HS-27A (cell line): Measurements from ENCODE around the gene ZNF23.
A peak's percentile ranks its signal among the peaks of the same experiment; 100 is the strongest.

Experiments used
- DNase-seq: peaks from one replicate; pipeline ENCODE4 v3.0.0-alpha.2; 2012; ENCODE audit warnings: low read depth, missing footprints

Gene ZNF23

GRCh38 chr16:71426069-71426879, 35.8 kb downstream of the ZNF23 start:
- no peak for DNase-seq

DNA sequence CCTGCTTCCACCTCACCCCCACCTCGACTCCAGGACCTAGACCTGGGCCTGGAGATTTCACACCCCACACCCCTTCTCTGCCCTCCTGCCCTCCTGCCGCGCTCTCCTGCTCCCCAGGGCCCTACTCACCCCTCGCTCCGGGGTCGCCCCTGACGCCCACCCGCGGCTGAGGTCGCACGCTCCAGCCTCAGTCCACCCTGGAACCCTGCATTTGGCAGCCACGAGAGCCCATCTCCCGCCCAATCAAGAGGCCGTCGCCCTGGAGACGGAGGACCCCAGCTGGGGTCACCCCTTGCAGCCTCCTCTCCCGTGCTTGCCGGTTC, 36.3 kb downstream of the ZNF23 start:
- no peak for DNase-seq

- no peak for DNase-seq
Observed at GRCh38 chr16:71424626-71425025, 37.4 kb downstream of the ZNF23 start.

DNA sequence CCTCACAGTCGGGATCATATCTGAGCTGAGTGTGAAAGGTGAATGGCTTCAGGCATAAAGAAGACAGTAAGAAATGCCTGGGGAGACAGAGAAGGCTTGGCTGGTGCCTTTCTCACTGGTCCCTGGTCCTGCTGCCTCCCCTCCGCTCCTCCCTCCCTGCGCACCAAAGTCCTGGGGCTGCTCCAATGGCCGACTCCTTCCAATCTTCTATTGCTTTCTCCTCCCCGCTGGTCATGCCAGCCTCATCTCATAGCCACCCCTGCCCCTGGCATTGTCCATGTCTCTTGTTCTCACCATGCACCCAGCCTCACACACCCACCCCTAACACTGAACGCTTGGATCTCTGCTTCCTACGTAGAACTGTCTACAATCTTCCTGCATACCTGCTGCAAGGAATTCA, 38.2 kb downstream of the ZNF23 start:
- DNase-seq, result no peak

GRCh38 chr16:71423016-71423415, 39.0 kb downstream of the ZNF23 start:
- DNase-seq, result no peak

GRCh38 chr16:71421911-71422310, 40.1 kb downstream of the ZNF23 start:
- DNase-seq, result no peak

DNA sequence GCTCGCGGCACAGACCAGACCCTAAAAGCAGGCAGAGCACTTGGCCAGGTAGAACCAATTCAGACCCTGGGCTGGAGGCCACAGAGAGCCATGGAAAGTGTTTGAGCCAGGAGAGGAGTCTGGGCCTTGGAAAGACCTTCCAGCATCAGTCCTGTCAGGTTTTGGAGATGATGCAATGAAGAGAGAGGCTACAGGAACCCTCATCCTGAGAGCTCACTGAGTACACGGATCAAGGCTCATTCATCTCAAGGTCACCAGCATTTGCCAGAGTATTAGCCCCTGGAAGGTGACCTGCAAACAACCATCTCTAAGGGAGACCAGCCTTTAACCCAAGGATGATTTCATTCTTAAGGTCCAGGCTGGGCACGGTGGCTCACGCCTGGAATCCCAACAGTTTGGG, 48.0 kb downstream of the ZNF23 start:
- DNase-seq, result no peak

- DNase-seq, result no peak
Observed at GRCh38 chr16:71413341-71413740, 48.7 kb downstream of the ZNF23 start.

DNA sequence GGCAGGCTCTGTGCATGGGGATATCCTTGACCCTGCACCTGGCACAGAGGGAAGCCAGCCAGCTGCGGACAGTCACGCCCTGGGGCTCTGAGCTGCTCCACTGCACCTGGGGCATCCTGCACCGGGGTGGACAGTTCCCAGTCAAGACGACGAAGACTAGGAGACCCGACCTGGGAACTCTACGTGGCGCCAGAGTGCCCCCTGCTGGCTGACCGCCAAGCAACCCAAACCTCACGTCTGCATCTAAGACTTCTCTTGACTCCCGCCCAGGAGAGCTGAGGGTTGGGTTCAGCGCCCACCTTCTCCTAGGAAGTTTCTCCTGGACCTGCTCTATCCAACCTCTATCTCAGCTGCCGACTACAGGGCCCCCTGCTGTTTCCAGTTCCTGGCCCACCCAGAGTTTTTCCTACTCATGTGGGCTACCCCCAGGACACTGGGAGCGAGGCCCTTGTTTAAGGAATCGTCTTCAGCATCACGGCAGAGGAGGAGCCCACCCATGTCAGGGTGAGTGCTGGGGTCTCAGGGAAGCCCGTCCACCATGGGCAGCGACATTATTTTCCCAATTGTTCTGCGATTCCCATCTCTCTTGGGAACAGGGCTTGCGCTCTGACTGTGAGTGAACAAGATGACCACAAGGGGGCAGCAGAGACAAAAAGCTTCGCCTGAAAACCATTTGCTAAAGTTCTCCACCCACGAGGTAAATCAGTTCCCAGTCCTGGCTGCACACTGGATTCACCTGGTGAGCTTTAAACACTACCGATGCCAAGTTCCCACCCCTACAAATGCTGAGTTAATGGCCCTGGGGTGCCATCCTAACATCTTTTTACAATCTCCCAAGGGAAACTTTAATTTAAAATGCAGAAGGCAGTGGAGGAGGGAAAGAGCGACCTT, 49.5 kb downstream of the ZNF23 start:
- DNase-seq, result peak; percentile 49

- DNase-seq, result no peak
Observed at GRCh38 chr16:71410146-71410545, 51.9 kb downstream of the ZNF23 start.

GRCh38 chr16:71409011-71409775, 52.9 kb downstream of the ZNF23 start:
- no peak for DNase-seq

- no peak for DNase-seq
Observed at GRCh38 chr16:71408536-71408935, 53.5 kb downstream of the ZNF23 start.

GRCh38 chr16:71407731-71408130, 54.3 kb downstream of the ZNF23 start:
- no peak for DNase-seq

- DNase-seq, result no peak
Observed at GRCh38 chr16:71406724-71407123, 55.3 kb downstream of the ZNF23 start.

DNA sequence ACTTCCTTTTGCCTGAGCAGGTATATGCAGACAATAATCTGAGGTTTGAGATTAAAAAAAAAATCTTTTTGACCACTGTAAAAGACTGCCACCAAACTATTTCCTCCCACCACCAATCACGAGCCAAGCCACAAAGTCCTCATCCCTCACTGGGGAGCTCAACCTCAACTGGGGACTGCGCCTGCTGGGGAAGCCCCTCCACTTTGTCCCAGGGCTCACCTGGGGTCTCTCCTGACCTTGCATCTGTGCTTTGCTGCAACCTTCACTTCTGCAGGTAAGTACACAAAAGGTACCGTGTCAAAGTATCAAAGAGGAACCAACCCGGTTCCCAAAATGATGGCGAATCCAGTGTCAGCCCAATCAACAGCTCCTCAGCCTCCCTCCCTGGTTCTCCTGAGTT, 55.7 kb downstream of the ZNF23 start:
- no peak for DNase-seq

- no peak for DNase-seq
Observed at GRCh38 chr16:71404364-71404763, 57.7 kb downstream of the ZNF23 start.

DNA sequence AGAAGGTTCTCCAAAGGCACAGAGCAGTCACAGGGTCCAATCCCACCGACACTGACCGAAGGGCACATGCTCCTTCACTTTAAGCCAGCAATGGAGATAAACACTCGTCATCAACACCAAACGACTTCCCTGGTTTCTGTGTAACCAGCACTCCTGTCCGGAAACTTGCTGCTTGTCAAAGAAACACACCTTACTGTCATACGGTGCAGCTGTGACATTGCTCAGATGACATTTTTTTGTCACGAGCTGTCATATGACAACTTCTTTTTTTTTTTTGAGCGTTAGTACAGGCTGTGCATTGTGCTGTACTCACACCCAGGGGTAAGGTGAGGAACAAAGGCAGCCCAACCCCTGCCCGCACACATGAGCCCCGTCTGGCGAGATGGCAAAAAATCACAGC, 59.4 kb downstream of the ZNF23 start:
- DNase-seq, result no peak

- DNase-seq, result no peak
Observed at GRCh38 chr16:71402007-71402406, 60.0 kb downstream of the ZNF23 start.

DNA sequence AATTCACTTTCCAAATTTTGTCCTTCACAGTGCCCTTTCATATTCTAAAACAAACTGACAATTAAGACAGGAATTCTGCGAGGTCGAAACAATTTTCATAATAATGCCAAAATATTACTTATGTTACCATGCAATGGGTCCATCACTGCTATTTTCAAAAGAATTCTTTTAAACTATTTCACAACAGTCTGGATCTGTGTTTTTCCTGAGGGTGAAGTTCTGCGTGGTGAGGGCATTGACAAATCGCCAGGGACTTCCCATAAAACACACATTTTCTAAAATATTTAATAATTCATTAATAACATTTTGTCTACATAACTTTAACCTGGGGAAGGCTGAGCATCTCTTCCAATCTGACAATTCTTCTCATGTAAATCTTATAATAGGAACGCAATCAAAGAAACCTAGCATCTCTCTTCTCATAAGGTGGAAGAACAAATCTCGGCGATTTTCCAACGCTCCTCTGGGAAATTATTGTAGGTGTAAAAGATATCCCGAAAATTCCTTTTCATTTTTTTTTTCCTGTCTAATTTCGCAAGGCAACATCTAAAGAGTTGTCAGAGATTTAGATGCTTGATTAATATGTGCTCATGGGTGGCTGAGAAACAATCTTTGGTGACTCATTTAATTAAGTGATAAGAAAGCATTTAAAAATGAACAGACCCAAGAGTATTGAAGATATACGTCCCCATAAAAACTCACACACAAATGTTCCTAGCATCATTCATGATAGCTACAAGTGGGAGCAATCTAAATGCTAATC, 62.1 kb downstream of the ZNF23 start:
- DNase-seq, result no peak
